ENCODE data around the gene ERBB2.
"Not testable (repeated sequence)": the region's sequence is repeated elsewhere in the genome, so short reads cannot be mapped to it uniquely, and the experiment has no call there.

The ERBB2 gene

GRCh38 chr17:39763051-39763820 is 63.4 kb downstream of the ERBB2 start:
- no peak for DNase-seq (ENCODE audit: extremely low read depth, insufficient read length)
- no peak overlapping the region for H3K4me3 ChIP-seq (replicated peaks; ENCODE audit: low read depth, low read length)
- H3K36me3 ChIP-seq (ENCODE audit: control insufficient read depth, insufficient read depth, low read length) = peaks cover 30% of the 10 kb centered on the region

GRCh38 chr17:39764171-39764570 is 64.3 kb downstream of the ERBB2 start:
- DNase-seq (ENCODE audit: extremely low read depth, insufficient read length); H3K27me3 ChIP-seq (replicated peaks; ENCODE audit: control insufficient read depth, insufficient read depth, low read length); H3K4me3 ChIP-seq (replicated peaks; ENCODE audit: low read depth, low read length): not testable (repeated sequence)
- H3K36me3 ChIP-seq (ENCODE audit: control insufficient read depth, insufficient read depth, low read length) = peaks cover 37% of the 10 kb centered on the region

More at GRCh38 chr17:39763051-39763820, 63.4 kb downstream of the ERBB2 start:
- no peak for TF ChIP-seq CTCF (IDR thresholded peaks at IDR 0.05; ENCODE audit: insufficient read depth, low read length, poor library complexity, severe bottlenecking)
- H3K27me3 ChIP-seq (replicated peaks; ENCODE audit: control insufficient read depth, insufficient read depth, low read length) = no peaks in the 10 kb centered on the region

- DNase-seq (ENCODE audit: extremely low read depth, insufficient read length) = no peak
- H3K36me3 ChIP-seq (ENCODE audit: control insufficient read depth, insufficient read depth, low read length) = peaks cover 41% of the 10 kb centered on the region
- TF ChIP-seq CTCF (IDR thresholded peaks at IDR 0.05; ENCODE audit: insufficient read depth, low read length, poor library complexity, severe bottlenecking) = no peak
- H3K4me3 ChIP-seq (replicated peaks; ENCODE audit: low read depth, low read length) = no peak overlapping the region
- no peaks in the 10 kb centered on the region for H3K27me3 ChIP-seq (replicated peaks; ENCODE audit: control insufficient read depth, insufficient read depth, low read length)
These were observed 65.3 kb downstream of the ERBB2 start for GRCh38 chr17:39765175-39765574.

- H3K4me3 ChIP-seq (replicated peaks; ENCODE audit: low read depth, low read length) = no peak overlapping the region
- no peak for DNase-seq (ENCODE audit: extremely low read depth, insufficient read length)
- no peak for TF ChIP-seq CTCF (IDR thresholded peaks at IDR 0.05; ENCODE audit: insufficient read depth, low read length, poor library complexity, severe bottlenecking)
- no peaks in the 10 kb centered on the region for H3K27me3 ChIP-seq (replicated peaks; ENCODE audit: control insufficient read depth, insufficient read depth, low read length)
- peaks cover 41% of the 10 kb centered on the region for H3K36me3 ChIP-seq (ENCODE audit: control insufficient read depth, insufficient read depth, low read length)
These were observed 65.9 kb downstream of the ERBB2 start for GRCh38 chr17:39765766-39766165.

- no peak for DNase-seq (ENCODE audit: extremely low read depth, insufficient read length)
These were observed 67.3 kb downstream of the ERBB2 start for GRCh38 chr17:39767147-39767546.

More at GRCh38 chr17:39767147-39767546, 67.3 kb downstream of the ERBB2 start:
- no peak for TF ChIP-seq CTCF (IDR thresholded peaks at IDR 0.05; ENCODE audit: insufficient read depth, low read length, poor library complexity, severe bottlenecking)
- no peak overlapping the region for H3K4me3 ChIP-seq (replicated peaks; ENCODE audit: low read depth, low read length)
- peaks cover 42% of the 10 kb centered on the region for H3K36me3 ChIP-seq (ENCODE audit: control insufficient read depth, insufficient read depth, low read length)
- no peaks in the 10 kb centered on the region for H3K27me3 ChIP-seq (replicated peaks; ENCODE audit: control insufficient read depth, insufficient read depth, low read length)

All from GM06990 (cell line).